Fibroblast of skin of back (primary cell): ENCODE measurements around the gene BPIFB6.

Experiments used
- DNase-seq: peaks from one replicate; pipeline ENCODE4 v3.0.0-alpha.2; 2013

BPIFB6 gene

DNA sequence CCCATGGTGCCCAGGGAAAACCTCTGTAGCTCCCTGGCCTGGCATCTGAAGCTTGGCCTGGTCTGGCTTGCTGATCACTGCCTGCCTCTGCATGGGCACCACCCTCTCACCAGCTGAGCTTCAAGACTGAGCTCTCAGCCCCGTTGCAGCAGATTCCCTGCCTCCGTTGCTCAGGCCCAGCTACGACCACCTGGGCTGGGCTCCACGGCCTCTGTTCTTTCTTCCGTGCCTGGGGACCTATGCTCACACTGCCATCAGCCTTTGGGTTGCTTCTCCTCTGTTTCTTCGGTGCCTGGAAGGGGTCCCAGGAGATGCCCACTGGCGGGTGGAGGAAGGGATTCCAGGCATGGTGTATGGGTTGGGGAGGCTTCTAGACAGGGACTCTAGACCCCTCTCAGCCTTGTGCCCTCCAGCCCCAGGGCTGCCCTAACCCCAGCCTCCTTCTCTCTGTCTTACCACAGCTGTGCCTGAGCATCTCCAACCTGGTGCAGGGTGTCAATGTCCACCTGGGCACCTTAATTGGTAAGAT lies 14.8 kb upstream of the BPIFB6 start:
- no peak for DNase-seq

DNA sequence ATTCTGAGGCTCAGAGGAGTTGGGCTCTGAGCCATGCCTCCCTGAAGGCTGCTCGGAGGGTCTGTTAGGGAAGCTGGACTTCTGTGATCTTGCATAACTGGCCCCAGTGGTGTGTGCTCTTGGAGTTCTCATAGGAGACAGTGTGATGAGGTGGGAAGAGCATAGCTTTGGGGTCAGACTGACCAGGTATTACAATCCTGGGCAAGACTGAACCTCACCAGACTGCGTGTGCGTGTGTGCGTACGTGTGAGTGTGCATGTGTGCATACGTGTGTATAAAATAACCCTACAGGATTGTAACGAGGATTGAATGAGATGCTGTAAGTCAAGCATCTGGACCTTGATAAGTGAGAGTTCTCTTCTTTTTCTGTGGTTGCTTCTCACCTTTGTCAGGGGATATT lies 13.9 kb upstream of the BPIFB6 start:
- no peak for DNase-seq

DNA sequence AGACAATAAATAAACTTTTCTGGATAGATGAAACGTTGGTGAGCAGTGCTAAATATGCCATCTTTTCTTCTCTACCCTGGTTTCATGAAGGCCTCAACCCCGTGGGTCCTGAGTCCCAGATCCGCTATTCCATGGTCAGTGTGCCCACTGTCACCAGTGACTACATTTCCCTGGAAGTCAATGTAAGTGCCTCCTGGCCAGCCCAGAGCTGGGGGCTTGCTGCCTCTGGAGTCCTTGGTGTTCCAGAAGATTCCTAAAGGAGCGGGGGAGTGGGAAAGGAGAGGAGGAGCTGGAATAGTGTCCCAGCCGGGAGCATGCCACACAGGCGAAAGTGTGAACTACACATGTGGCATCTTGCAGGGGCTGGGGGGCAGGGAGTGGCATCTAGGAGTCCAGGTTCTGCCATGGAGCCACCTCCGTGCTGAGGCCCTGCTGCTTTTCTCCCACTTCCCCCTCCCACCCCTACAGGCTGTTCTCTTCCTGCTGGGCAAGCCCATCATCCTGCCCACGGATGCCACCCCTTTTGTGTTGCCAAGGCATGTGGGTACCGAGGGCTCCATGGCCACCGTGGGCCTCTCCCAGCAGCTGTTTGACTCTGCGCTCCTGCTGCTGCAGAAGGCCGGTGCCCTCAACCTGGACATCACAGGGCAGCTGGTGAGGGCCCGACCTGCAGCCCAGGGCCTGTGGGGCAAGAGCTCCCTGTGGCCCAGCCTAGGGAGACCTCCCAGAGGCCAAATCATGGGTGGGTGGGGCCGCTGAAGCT lies 13.1 kb upstream of the BPIFB6 start:
- no peak for DNase-seq

DNA sequence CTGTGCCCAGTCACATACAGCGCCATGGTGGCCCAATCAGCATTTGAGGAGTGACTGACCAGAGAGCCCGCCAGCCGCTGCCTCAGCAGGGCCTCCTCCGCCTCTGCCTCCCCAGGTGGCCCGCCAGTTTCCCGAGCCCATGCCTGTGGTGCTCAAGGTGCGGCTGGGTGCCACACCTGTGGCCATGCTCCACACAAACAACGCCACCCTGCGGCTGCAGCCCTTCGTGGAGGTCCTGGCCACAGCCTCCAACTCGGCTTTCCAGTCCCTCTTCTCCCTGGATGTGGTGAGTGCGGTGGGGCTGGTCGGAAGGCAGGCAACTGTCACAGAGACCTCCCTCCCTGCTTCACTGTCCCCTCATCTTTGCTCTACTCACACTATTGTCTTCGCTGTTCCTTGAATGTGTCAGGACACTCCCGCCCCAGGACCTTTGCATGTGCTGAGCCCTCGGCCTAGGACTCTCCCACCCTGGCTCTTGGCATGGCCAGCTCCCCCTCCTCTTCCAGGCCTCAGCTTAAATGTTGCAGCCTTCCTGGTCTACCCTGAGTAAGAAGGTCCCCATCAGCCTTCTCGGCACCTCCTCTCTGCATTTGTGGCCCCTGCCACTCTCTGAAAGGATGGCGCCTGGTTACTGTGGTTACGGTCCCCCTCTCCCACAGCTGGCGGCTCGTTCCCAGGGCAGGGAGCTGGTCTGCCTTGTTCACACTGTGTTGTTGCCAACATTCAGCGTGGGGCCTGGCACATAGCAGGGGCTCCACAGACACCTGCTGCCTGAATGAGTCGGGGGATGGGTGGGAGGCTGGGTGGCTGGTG lies 11.8 kb upstream of the BPIFB6 start:
- no peak for DNase-seq

DNA sequence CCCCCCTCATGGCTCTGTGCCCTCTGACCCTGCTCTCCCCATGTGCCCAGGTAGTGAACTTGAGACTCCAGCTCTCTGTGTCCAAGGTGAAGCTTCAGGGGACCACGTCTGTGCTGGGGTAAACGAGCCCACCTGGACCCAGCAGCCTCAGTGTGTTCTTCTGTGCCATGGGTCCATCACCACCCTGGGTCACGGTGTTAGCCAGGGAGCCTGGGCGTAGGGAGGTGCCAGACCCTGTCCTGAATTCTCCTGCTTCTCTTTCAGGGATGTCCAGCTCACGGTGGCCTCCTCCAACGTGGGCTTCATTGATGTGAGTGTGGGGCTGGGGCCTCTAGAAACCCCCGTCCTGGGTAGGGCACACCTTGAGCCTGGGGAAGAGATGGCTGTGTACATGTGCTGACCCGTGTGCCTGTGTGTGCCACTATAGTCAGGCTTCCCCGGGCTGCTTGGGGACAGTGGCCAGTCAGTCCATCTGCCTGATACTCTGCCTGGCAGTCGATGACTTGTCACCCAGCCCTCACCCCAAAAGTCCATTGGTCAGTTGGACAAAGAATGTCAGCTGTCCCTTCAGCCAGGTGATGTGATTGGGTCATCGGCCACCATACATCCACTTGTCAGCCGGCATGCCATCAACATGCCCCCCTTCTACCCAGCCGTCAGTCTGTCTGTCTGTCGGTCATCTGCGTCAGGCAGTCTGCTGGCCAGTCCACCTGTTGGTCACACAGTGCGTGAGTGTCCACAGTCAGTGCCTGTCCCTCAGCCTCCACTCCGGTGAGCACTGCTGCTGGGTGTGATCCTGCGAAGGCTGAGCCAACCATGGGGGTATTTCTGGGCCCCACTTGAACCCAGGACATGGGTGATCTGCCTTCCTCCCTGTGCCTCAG lies 10.9 kb upstream of the BPIFB6 start:
- no peak for DNase-seq

DNA sequence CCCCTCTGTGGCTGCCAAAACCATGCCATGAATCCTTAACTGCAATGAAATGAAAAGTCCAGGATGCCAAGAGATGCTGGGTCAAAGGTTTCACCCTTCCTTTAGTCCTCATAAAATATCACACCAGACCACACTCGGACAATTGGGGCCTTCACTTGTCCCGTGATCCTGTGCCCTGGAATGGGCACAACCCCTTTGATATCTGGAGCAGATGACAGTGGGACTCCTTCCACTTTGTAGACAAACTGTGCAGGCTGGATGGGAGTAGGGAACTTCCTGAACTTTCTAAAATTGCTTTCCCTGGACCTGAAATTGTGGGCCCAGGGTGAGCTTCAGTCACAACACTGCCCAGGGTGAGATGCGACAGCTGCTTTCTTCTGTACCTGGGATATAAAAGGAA lies 9.6 kb upstream of the BPIFB6 start:
- DNase-seq = no peak

DNA sequence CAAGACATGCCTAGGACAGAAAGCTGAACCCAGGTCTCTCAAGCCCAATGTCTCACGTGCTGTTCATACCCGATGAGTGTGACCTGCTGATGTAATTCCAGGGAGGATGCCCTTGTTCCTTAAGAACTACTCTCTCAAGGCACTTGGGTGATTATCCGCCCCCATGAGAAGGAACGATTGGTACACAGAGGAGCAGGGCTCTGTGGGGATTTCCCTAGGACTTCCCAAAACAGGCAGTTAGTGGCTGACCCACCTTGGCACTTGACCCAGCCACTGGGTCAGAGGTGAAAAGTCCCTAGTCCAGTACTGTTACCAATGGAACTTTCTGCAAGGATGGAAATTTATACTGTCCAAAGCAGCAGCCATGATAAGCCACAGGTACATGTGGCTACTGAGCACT lies 9.2 kb upstream of the BPIFB6 start:
- DNase-seq = no peak

DNA sequence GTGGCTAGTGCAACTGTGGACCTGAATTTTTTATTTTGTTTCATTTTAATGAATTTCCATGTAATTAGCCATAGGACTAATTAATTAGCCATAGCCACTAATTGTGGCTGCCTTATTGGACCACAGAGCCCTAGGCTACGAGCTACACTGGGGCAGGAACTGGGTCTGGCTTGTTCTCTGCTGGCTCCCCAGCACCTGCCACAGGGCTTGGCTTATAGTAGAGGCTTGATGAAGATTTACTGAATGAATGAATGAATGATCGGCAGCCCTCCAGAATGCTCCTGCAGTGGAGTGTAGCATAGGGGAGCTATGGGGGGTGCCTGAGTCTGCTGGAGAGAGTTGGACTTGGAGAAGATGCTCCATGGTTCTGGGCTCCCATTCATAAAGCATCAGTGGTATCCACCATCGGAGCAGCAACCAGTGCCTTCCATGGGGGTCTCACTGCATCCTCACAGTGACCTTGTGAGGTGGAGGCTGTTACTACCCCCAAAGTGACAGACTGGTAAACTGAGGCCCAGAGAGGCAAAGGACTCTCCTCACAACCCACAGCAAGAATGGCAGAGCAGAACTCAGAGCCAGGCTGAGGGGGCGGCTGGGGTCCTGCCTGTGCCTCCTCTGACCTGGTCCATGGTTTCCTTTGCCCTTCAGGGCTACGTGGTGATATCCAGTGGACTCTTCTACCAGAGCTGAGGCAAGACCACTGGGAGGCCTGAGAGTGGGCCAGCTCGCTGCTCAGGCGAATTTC lies 8.6 kb upstream of the BPIFB6 start:
- DNase-seq = no peak

DNA sequence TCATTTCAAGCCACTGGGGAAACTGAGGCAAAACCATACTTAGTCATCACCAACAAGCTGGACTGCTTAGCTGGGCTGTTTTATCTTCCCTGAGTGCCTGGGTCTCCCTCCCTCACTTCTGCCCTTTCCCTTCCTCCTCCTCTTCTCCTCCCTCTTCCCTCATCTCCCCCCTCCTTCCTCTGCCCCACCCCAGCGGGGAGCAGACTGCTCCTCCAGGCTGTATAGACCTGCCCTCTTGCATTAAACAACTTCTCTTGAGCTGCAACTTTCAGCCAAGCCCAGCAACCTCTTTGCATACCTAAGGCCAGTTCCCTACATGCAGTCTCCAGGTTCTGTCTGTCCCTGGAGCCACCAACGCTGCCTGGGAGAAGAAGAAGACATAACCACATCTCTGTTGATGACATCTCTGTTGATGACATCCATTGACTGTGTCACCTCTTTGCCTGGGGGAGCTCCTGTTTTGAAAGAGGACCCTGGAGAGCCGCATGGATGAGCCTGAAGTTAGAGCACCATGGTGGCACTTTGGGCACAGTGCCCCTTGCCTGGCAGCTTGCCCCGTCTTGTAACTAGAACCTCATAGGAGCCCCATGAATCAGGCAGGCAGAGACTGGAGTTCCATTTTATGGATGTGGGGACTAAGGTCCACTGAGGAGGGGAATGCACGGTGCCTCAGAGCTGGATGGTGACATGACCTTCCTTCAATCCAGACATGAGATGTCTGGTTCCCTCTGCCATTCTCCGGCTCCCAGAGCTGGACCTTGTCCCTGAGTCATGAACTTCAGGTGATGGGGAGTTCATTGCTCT lies 7.8 kb upstream of the BPIFB6 start:
- no peak for DNase-seq

DNA sequence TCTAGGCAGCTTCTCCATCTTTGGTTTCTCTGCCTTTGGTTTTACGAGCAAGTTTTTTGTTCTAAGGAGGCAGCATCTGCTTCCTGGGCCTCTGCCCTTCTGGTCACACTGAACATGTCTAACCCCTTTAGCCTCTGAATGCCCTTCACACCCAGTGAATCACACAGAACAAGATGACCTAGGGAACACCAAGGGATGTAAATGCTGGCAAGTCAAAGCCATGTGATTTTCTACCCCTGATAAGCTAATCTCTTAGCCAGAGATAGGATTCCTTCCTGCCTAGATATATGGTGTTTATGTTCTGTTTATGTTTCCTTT lies 7.2 kb upstream of the BPIFB6 start:
- no peak for DNase-seq

DNA sequence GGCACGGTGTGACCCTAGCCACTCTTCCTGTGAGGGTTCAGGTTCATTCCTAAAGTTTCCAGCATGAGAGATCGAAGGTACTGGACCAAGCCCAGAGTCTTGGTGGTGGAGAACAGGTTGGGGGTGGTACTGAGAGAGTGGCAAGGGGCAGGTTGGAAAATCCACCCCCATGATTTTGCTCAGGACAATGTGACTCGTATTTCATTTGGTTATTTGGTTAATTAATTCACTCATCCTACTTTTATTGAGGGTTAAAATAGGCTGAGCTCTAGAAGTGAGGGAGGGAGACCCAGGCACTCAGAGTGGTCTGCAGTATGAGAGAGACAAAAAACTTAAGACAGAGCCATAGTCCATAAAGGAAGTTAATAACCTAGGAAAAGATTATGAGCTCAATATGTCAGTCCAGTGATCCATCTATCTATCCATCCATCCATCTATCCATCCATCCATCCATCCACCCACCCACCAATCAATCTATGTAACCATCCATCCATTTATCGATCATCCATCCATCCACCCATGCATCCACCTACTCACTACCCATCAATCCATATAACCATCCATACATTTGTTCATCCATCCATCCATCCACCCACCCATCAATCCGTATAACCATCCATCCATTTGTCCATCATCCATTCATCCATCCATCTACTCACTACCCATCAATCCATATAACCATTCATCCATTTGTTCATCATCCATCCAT lies 6.7 kb upstream of the BPIFB6 start:
- no peak for DNase-seq

DNA sequence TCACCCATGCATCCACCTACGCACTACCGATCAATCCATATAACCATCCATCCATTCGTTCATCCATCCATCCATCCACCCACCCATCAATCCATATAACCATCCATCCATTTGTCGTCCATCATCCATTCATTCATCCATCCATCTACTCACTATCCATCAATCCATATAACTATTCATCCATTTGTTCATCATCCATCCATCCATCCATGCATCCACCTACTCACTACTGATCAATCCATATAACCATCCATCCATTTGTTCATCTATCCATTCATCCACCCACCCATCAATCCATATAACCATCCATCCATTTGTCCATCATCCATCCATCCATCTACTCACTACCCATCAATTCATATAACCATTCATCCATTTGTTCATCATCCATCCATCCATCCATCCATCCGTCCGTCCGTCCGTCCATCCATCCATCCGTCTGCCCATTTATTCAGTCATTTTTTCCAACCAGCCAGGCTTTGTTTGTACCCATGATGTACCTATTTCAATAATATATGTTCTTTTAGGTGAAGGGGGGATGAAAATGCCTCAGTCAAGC lies 6.1 kb upstream of the BPIFB6 start:
- no peak for DNase-seq

DNA sequence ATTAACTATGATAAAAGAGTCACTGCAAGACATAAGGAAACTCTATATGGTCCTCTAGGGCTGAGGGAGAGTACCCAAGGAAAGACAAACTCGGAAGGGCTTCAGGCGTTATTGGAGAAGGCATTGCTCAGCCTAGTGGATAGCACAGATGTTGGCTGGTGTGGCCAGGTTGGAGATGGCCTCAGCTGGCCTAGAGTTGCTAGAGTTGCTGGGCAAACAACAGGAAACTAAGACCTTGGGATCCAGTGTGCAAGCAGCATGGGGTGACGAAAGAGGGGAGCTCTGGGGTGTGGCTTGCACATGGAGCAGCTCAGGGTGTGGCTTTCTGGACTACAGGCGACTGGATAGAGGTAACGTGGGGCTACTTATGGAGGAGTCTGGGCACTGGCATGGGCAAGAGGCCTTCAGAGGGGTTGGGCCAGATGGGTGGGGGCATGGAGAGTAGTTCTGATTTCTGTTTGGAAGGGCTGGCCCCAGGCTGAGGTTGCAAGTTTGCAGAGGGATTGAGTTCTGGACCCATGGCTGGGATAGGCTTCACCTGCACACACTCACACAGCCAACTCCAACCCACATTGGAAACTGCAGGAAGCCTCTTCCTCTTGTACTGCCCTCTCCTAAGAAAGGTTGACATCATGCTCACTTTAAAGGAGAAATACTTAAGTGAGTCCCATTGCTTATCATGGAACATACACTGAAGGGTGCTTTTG lies 5.2 kb upstream of the BPIFB6 start:
- no peak for DNase-seq

DNA sequence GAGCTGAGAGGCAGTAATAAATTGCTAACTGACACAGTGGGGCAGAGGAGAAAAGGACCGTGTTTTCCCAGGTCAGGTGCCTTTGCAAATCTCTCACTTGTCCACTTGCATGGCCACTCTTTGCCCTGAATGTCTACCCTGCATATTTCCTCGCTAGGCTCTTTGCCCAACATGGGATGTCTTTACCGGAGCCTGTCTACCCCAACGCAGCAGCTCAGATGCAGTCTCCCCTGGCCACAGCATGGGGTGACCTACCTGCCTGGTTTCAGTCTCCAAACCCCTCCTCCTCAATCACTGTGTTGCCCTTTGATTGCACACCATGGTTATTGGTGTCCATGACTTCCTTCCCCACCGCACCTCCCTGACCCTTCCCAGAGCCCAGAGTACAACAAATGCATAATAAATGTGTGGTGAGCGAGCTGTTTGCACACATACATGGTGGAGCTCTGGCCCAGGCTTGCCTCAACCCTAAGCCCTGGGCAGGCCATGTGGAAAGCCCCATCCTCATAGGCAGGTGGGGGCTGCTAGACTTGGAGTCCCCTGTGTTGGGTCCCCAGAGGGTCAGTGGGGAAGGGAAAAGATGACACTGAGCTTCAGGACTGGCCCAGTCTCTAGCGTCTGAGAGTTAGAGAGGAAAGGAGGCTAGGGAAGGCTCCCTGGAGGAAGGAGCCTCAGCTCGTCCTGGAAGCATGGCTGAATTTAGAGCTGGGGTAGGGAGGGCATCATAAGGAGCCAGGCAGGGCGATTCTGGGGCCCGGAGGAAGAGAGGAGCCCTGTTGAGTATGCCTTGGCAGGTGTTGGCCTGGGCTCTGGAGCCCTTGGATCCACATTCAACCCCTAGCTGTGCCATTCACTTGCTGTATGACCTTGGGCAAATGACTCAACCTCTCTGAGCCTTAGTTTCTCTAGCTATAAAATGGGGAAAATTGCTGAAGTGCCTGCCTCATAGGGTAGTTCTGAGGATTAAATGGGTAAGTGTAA lies 4.4 kb upstream of the BPIFB6 start:
- DNase-seq = no peak

DNA sequence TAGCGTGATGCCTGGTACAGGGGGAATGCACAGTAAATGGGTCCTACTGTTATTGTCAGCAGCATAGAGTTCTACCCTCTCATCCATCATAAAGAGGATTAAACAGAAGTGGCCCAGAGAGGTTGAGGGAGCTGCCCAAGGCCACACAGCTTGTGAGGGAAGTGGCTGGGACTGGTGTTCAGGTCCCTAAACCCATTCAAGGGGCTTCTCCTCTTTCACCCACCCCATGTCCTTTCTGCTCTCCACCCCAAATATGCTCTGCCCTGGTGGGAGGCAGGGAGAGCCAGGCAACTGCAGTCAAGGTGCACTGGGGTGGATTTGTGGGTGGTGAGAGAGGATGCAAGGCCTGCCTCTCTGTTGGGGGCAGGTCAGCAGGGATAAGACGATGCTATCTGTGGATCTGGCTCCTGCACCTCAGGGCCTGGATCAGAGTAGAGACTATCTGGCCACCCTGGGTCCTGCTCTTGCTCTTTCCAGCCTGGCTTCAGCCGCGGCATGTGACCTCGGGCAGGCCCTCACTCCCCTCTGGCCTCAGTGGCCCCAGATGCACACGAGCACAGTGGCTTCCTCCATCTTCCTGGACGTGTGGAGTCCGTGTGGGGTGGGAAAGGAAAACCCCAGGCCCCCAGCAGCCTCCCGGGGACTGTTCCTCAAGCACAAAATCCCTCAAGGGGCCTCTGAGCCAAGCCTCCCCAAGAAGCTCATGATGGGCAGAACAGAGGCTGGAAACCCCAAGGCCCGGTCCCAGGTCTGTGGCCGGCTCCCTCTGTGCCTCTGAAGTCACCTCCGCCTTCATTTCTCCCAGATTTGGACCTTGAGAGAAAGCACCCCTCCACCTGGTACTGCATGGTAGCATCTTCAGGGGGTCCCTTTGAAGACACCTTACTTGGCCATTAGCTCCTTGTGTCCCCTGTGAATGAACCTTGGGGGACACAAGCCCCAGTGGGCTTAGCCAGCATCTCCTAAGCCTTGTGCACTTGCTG lies 3.4 kb upstream of the BPIFB6 start:
- DNase-seq = no peak

DNA sequence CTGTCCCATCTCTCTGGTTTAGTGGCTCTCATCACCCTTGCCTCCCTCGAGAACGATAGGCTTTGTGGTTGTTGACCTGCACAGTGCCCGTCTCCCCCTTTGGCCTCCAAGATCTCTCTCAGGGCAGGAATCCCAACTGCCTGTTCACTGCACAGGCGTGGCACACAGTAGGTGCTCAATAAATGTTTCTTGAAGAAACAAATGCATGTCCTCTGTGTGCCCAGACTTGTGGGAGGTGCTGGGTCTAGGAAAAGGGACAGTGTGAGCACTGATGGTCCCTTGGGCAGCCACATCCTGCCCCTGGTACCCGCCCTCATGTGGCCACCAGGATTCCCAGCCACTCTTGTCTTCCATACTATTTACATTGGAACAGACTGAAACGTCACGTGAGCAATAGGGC lies 2.6 kb upstream of the BPIFB6 start:
- DNase-seq = no peak

DNA sequence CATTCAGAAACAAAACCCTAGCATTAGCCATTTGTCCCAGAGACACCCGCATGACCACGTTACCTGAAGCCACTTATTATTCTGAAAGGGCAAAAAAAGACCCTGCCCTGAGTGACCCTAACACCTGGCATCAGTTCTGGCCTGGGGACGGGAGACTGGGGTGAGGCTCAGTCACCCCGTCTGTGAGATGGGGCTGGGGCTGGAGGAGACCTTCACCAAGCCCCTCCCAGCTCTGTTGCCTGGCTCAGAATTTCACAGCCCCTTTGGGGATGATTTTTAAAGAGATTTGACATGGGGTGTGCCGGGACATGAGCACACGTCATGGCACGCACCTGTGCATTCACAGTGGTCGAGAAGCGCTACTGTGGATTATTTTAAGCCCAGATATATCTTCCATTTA lies 1.4 kb upstream of the BPIFB6 start:
- DNase-seq = no peak
